ENCODE results near the gene FNDC11. TPM values are rescaled to one million over a fixed set of nuclear protein-coding genes. Genes with fewer than 3 reads are reported as not detected.
A peak's percentile ranks its signal among the peaks of the same experiment; 100 is the strongest.

FNDC11 gene
- total and polyA plus RNA-seq, 2 of the 13 experiments (the other 11 are each of a cell fraction or from before 2014, with no cell fraction given): 0.07 TPM; not detected in 1

GRCh38 chr20:63574156-63574828, 20.3 kb downstream of the FNDC11 start, which contains the start of gene HELZ2 (continued):
- TF ChIP-seq ZNF451 (CRISPR knock-in tag; IDR thresholded peaks at IDR 0.05): no peak; the same call in 1 of the 2 replicates
- TF ChIP-seq ZNF414 (CRISPR knock-in tag; IDR thresholded peaks at IDR 0.05): peak; percentile 70; the same call in 1 of the 2 replicates
- TF ChIP-seq ZNF841 (CRISPR knock-in tag; IDR thresholded peaks at IDR 0.05; ENCODE audit: borderline replicate concordance): no peak
- TF ChIP-seq ZNF570 (CRISPR knock-in tag; IDR thresholded peaks at IDR 0.05; ENCODE audit: borderline replicate concordance): no peak
- TF ChIP-seq ATF6 (CRISPR knock-in tag; conservative IDR thresholded peaks at IDR 0.05): no peak
- no peak for TF ChIP-seq ZNF282 (IDR thresholded peaks at IDR 0.05; ENCODE audit: partially characterized antibody)
- TF ChIP-seq GPN1 (CRISPR knock-in tag; IDR thresholded peaks at IDR 0.05; ENCODE audit: borderline replicate concordance): no peak
- 0 out of 2 replicates have a peak, but pooled peaks have one; percentile 72 for TF ChIP-seq NCOA5 (CRISPR knock-in tag; IDR thresholded peaks at IDR 0.05)
- no peak for TF ChIP-seq SMAD9 (CRISPR knock-in tag; IDR thresholded peaks at IDR 0.05)
- TF ChIP-seq MAZ (IDR thresholded peaks at IDR 0.05; ENCODE audit: borderline replicate concordance, low read depth, low read length): peak; percentile 40; the same call in 1 of the 2 replicates
- peak; percentile 74 for TF ChIP-seq MAZ (CRISPR knock-in tag; IDR thresholded peaks at IDR 0.05; ENCODE audit: low read depth)
- TF ChIP-seq CHCHD3 (CRISPR knock-in tag; IDR thresholded peaks at IDR 0.05): no peak
- no peak for TF ChIP-seq ZNF343 (CRISPR knock-in tag; IDR thresholded peaks at IDR 0.05)
- TF ChIP-seq RAD21 (CRISPR knock-in tag; IDR thresholded peaks at IDR 0.05): no peak
- TF ChIP-seq ZNF619 (CRISPR knock-in tag; IDR thresholded peaks at IDR 0.05): peak; percentile 64; the same call in 1 of the 2 replicates
- TF ChIP-seq TIGD3 (CRISPR knock-in tag; IDR thresholded peaks at IDR 0.05; ENCODE audit: borderline replicate concordance): no peak; the same call in 1 of the 2 replicates
- TF ChIP-seq MED8 (CRISPR knock-in tag; IDR thresholded peaks at IDR 0.05; ENCODE audit: insufficient replicate concordance): no peak
- no peak for TF ChIP-seq ZSCAN30 (CRISPR knock-in tag; IDR thresholded peaks at IDR 0.05)
- TF ChIP-seq SIN3A (IDR thresholded peaks at IDR 0.05; ENCODE audit: borderline replicate concordance, low read depth, low read length): peak; percentile 78; the same call in 1 of the 2 replicates
- no peak for TF ChIP-seq ZNF816 (CRISPR knock-in tag; IDR thresholded peaks at IDR 0.05; ENCODE audit: borderline replicate concordance)
- no peak for TF ChIP-seq RFXAP (CRISPR knock-in tag; IDR thresholded peaks at IDR 0.05; ENCODE audit: borderline replicate concordance)
- TF ChIP-seq PPARG (CRISPR knock-in tag; conservative IDR thresholded peaks at IDR 0.05): no peak
- no peak for TF ChIP-seq FOSL1 (CRISPR knock-in tag; IDR thresholded peaks at IDR 0.05; ENCODE audit: borderline replicate concordance)
- TF ChIP-seq BATF2 (CRISPR knock-in tag; IDR thresholded peaks at IDR 0.05): no peak

All from HepG2 (cell line).